Progenitor cell of endocrine pancreas (in vitro differentiated cells): ENCODE data around the gene ZKSCAN1. TPM values are rescaled to one million over a fixed set of nuclear protein-coding genes. Genes with fewer than 3 reads are reported as not detected.

Experiments
- DNase-seq: peaks from one replicate; pipeline ENCODE4 v3.0.0; 2021; ENCODE audit warnings: low spot score; ENCODE audit not compliant: unreplicated experiment
- H3K27ac Mint-ChIP-seq: 2 replicates; pipeline ENCODE4 v1.8.0; 2021; ENCODE audit warnings: mild to moderate bottlenecking, moderate library complexity, mixed read lengths
- H3K27me3 Mint-ChIP-seq: 2 replicates; pipeline ENCODE4 v1.8.0; 2021; ENCODE audit warnings: mixed read lengths
- H3K36me3 Mint-ChIP-seq: 2 replicates; pipeline ENCODE4 v1.8.0; 2022; ENCODE audit warnings: mixed read lengths; ENCODE audit not compliant: insufficient read depth
- H3K4me1 Mint-ChIP-seq: 2 replicates; pipeline ENCODE4 v1.8.0; 2021; ENCODE audit warnings: low read depth, mixed read lengths
- H3K4me3 Mint-ChIP-seq: 2 replicates; pipeline ENCODE4 v1.8.0; 2021; ENCODE audit warnings: low read depth, mild to moderate bottlenecking, moderate library complexity, mixed read lengths
- H3K9me3 Mint-ChIP-seq: 2 replicates; pipeline ENCODE4 v1.8.0; 2021; ENCODE audit warnings: low read depth, mixed read lengths
- CTCF ChIP-seq: fragments of 200-600 bp; sonication (generic); IDR thresholded peaks from one replicate; pipeline ENCODE4 v1.5.0; 2021; ENCODE audit warnings: antibody characterized with exemption, mild to moderate bottlenecking; ENCODE audit not compliant: unreplicated experiment
- total RNA-seq: library from RNA; stranded (reverse); gene quantifications from 2 replicates; pipeline ENCODE4 v1.2.1, GENCODE V29; 2021

Gene ZKSCAN1
- total RNA-seq, 1 donor from 2014 or later, result 209 TPM

GRCh38 chr7:100044718-100045117, 29.3 kb downstream of the ZKSCAN1 start:
- TF ChIP-seq CTCF, result no peak
- Mint-ChIP-seq H3K4me3 (no peak overlapping the region), H3K27ac (peak overlapping the region; percentile 80)

GRCh38 chr7:100048680-100049079, 33.3 kb downstream of the ZKSCAN1 start:
- Mint-ChIP-seq H3K4me1 (peaks cover 13% of the 10 kb centered on the region), H3K27me3 (no peaks in the 10 kb centered on the region), H3K4me3 (peak overlapping the region; percentile 66), H3K27ac (peak overlapping the region; percentile 27), H3K36me3 (no peaks in the 10 kb centered on the region), H3K9me3 (no peaks in the 10 kb centered on the region)
- no peak for TF ChIP-seq CTCF
- DNase-seq, result no peak

More at GRCh38 chr7:100044718-100045117, 29.3 kb downstream of the ZKSCAN1 start:
- H3K27me3 Mint-ChIP-seq, result no peaks in the 10 kb centered on the region
- no peaks in the 10 kb centered on the region for H3K9me3 Mint-ChIP-seq
- peaks cover 5% of the 10 kb centered on the region for H3K36me3 Mint-ChIP-seq
- no peak for DNase-seq
- H3K4me1 Mint-ChIP-seq, result peaks cover 6% of the 10 kb centered on the region

- no peaks in the 10 kb centered on the region for H3K9me3 Mint-ChIP-seq
- H3K27ac Mint-ChIP-seq, result peak within 1 kb of the TSS; percentile 98
- no peaks in the 10 kb centered on the region for H3K27me3 Mint-ChIP-seq
- peak; percentile 71 for DNase-seq
- peaks cover 14% of the 10 kb centered on the region for H3K4me1 Mint-ChIP-seq
- no peaks in the 10 kb centered on the region for H3K36me3 Mint-ChIP-seq
- TF ChIP-seq CTCF, result peak; percentile 31
- H3K4me3 Mint-ChIP-seq, result peak within 1 kb of the TSS; percentile 88
Observed at GRCh38 chr7:100049441-100050291, 34.3 kb downstream of the ZKSCAN1 start, which contains the start of gene ZSCAN21. ZSCAN21 (plus strand) TSS chr7:100049774; CDS start chr7:100057007, 7,233 bp downstream.

- DNase-seq, result no peak
- Mint-ChIP-seq H3K27ac (peak overlapping the region; percentile 65), H3K9me3 (no peaks in the 10 kb centered on the region), H3K36me3 (no peaks in the 10 kb centered on the region), H3K4me3 (peak overlapping the region; percentile 20), H3K4me1 (peaks cover 14% of the 10 kb centered on the region), H3K27me3 (no peaks in the 10 kb centered on the region)
- no peak for TF ChIP-seq CTCF
Observed at GRCh38 chr7:100051611-100052010, 36.2 kb downstream of the ZKSCAN1 start.

- Mint-ChIP-seq H3K4me1 (peaks cover 14% of the 10 kb centered on the region), H3K27me3 (no peaks in the 10 kb centered on the region), H3K9me3 (no peaks in the 10 kb centered on the region), H3K27ac (no peak overlapping the region), H3K36me3 (peaks cover 6% of the 10 kb centered on the region), H3K4me3 (no peak overlapping the region)
- TF ChIP-seq CTCF, result peak; percentile 49
- no peak for DNase-seq
Observed at GRCh38 chr7:100053215-100053614, 37.8 kb downstream of the ZKSCAN1 start.
